Measurements from ENCODE around the gene HS1BP3. TPM values are rescaled to one million over a fixed set of nuclear protein-coding genes. Genes with fewer than 3 reads are reported as not detected.

The HS1BP3 gene
- total and polyA plus RNA-seq, 9 of the 15 experiments (the other 6 are each of a cell fraction or from before 2014, with no cell fraction given) = 0.41 to 8.3 (median 5.9) TPM

- H4K20me1 ChIP-seq (replicated peaks; ENCODE audit: control insufficient read depth, insufficient read depth, low read length) = no peaks in the 10 kb centered on the region
- no TSS peak for BruUV-seq (replicated peaks)
- intact Hi-C loops (cut with micrococcal nuclease) (no loop called here), in situ Hi-C loops (cut with MboI) (loop anchor here (5.0 to 25.0 kb wide), 2 partner anchors 305 to 605 kb away; no protein-coding TSS in a partner anchor)
- ChIA-PET POLR2A (no interaction called here), CTCF (ENCODE audit: low intra/inter-chr PET ratio) (no interaction called here)
- H3K4me2 ChIP-seq (ENCODE audit: insufficient read depth, low read length) = no peak overlapping the region
- 2% methylated on average over 4 of the region's 4 CpGs for WGBS (ENCODE audit: insufficient coverage, low coverage, missing lambda C conversion rate)
- H2AFZ ChIP-seq (ENCODE audit: low read depth, low read length) = no peak overlapping the region
- H3K4me3 ChIP-seq = no peak overlapping the region
- no peaks in the 10 kb centered on the region for H3K79me2 ChIP-seq (ENCODE audit: control insufficient read depth, insufficient read depth, low read length)
- H3K9ac ChIP-seq (ENCODE audit: insufficient read depth in 1 of 2, low read depth in 2 of 2, low read length in 2 of 2) = no peak overlapping the region
- no peak for ATAC-seq
- H3K9me3 ChIP-seq (replicated peaks; ENCODE audit: control insufficient read depth, insufficient read depth, low read depth, low read length) = no peaks in the 10 kb centered on the region
- no peak overlapping the region for H3K27ac ChIP-seq (ENCODE audit: extremely low read depth, low read depth, low read length)
- H3K4me1 ChIP-seq (replicated peaks in 1 of 2; ENCODE audit: control insufficient read depth in 2 of 2, insufficient read depth in 2 of 2, low read length in 2 of 2) = no peaks in the 10 kb centered on the region; a peak in 1 of 5 replicates
- no peaks in the 10 kb centered on the region for H3K36me3 ChIP-seq (ENCODE audit: control insufficient read depth, insufficient read depth, low read length)
- DNase-seq (ENCODE audit: extremely low read depth in 1 of 4, low spot score in 3 of 4) = no peak
- H3K9me1 ChIP-seq (ENCODE audit: control insufficient read depth, insufficient read depth, low read length) = no peaks in the 10 kb centered on the region
- peaks cover 14 to 32% of the 10 kb centered on the region in 2 experiments for H3K27me3 ChIP-seq (ENCODE audit: control insufficient read depth in 2 of 2, insufficient read depth in 2 of 2, low read length in 2 of 2)
- FAIRE-seq = no peak
- TF ChIP-seq BHLHE40 (IDR thresholded peaks at IDR 0.05; ENCODE audit: low read length) (no peak), MCM5 (IDR thresholded peaks at IDR 0.05; ENCODE audit: low read depth) (no peak), NCOA2 (IDR thresholded peaks at IDR 0.05; ENCODE audit: partially characterized antibody in 2 of 2) (no peak), PCBP2 (IDR thresholded peaks at IDR 0.05; ENCODE audit: low read depth, low read length, poor library complexity, severe bottlenecking) (no peak), MEF2D (tag; conservative IDR thresholded peaks at IDR 0.05; ENCODE audit: low read depth) (no peak), PHF21A (IDR thresholded peaks at IDR 0.05; ENCODE audit: borderline replicate concordance, low read depth) (no peak), HNRNPUL1 (IDR thresholded peaks at IDR 0.05; ENCODE audit: low read length) (no peak), CBFA2T2 (conservative IDR thresholded peaks at IDR 0.05) (no peak), DIDO1 (tag; IDR thresholded peaks at IDR 0.05; ENCODE audit: low read depth) (no peak), MYC (IDR thresholded peaks at IDR 0.05; ENCODE audit: low read depth, low read length) (no peak), MYC (CRISPR knock-in tag; IDR thresholded peaks at IDR 0.05; ENCODE audit: borderline replicate concordance, low read depth) (no peak), ZNF766 (CRISPR knock-in tag; conservative IDR thresholded peaks at IDR 0.05) (no peak), ZNF121 (CRISPR knock-in tag; conservative IDR thresholded peaks at IDR 0.05) (no peak)
- TF ChIP-seq, protein P1, sequence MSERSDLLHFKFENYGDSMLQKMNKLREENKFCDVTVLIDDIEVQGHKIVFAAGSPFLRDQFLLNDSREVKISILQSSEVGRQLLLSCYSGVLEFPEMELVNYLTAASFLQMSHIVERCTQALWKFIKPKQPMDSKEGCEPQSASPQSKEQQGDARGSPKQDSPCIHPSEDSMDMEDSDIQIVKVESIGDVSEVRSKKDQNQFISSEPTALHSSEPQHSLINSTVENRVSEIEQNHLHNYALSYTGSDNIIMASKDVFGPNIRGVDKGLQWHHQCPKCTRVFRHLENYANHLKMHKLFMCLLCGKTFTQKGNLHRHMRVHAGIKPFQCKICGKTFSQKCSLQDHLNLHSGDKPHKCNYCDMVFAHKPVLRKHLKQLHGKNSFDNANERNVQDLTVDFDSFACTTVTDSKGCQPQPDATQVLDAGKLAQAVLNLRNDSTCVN (CRISPR knock-in tag; IDR thresholded peaks at IDR 0.05) = no peak
- TF ChIP-seq, protein P2, sequence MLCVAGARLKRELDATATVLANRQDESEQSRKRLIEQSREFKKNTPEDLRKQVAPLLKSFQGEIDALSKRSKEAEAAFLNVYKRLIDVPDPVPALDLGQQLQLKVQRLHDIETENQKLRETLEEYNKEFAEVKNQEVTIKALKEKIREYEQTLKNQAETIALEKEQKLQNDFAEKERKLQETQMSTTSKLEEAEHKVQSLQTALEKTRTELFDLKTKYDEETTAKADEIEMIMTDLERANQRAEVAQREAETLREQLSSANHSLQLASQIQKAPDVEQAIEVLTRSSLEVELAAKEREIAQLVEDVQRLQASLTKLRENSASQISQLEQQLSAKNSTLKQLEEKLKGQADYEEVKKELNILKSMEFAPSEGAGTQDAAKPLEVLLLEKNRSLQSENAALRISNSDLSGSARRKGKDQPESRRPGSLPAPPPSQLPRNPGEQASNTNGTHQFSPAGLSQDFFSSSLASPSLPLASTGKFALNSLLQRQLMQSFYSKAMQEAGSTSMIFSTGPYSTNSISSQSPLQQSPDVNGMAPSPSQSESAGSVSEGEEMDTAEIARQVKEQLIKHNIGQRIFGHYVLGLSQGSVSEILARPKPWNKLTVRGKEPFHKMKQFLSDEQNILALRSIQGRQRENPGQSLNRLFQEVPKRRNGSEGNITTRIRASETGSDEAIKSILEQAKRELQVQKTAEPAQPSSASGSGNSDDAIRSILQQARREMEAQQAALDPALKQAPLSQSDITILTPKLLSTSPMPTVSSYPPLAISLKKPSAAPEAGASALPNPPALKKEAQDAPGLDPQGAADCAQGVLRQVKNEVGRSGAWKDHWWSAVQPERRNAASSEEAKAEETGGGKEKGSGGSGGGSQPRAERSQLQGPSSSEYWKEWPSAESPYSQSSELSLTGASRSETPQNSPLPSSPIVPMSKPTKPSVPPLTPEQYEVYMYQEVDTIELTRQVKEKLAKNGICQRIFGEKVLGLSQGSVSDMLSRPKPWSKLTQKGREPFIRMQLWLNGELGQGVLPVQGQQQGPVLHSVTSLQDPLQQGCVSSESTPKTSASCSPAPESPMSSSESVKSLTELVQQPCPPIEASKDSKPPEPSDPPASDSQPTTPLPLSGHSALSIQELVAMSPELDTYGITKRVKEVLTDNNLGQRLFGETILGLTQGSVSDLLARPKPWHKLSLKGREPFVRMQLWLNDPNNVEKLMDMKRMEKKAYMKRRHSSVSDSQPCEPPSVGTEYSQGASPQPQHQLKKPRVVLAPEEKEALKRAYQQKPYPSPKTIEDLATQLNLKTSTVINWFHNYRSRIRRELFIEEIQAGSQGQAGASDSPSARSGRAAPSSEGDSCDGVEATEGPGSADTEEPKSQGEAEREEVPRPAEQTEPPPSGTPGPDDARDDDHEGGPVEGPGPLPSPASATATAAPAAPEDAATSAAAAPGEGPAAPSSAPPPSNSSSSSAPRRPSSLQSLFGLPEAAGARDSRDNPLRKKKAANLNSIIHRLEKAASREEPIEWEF (CRISPR knock-in tag; IDR thresholded peaks at IDR 0.05) = no peak
- TF ChIP-seq, protein P3, sequence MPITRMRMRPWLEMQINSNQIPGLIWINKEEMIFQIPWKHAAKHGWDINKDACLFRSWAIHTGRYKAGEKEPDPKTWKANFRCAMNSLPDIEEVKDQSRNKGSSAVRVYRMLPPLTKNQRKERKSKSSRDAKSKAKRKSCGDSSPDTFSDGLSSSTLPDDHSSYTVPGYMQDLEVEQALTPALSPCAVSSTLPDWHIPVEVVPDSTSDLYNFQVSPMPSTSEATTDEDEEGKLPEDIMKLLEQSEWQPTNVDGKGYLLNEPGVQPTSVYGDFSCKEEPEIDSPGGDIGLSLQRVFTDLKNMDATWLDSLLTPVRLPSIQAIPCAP (CRISPR knock-in tag; IDR thresholded peaks at IDR 0.05; ENCODE audit: borderline replicate concordance) = no peak
Measured at GRCh38 chr2:20657522-20658235, 6.8 kb upstream of the HS1BP3 start.
